H1 (cell line): Measurements from ENCODE around the gene HES3. TPM values are rescaled to one million over a fixed set of nuclear protein-coding genes. Genes with fewer than 3 reads are reported as not detected.
A peak's percentile ranks its signal among the peaks of the same experiment; 100 is the strongest.

Experiments
- CTCF ChIA-PET: fragments of 300-600 bp; sonication (Branson Sonifier 250); formaldehyde crosslinking; loops from one replicate; lab custom pipeline; 2021; ENCODE audit not compliant: partially characterized antibody; lab: Charles Lee
- POLR2A ChIA-PET: fragments of 300-600 bp; sonication (Branson Sonifier 250); formaldehyde crosslinking; loops from one replicate; lab custom pipeline; 2021; ENCODE audit warnings: inconsistent platforms; ENCODE audit not compliant: partially characterized antibody; lab: Charles Lee
- DNase-seq, 2 experiments: peaks; one replicate each; pipeline versions ENCODE4 v3.0.0 to v3.0.0-alpha.2; 2010 to 2022; ENCODE audit warnings: low spot score in 2 of 2, low read depth in 1 of 2, mixed read lengths in 1 of 2
- FAIRE-seq: peaks from 2 replicates; lab custom pipeline; 2011; peaks lifted over from hg19 to GRCh38; lab: Jason Lieb, UNC
- H2AFZ ChIP-seq: 2 replicates; pipeline ENCODE4 v1.8.1; 2012; ENCODE audit warnings: low read length, inconsistent platforms
- H2AK5ac ChIP-seq: 2 replicates; pipeline ENCODE4 v1.6.1; 2013; ENCODE audit warnings: low read depth, low read length
- H2BK120ac ChIP-seq: replicated peaks from 2 replicates; pipeline ENCODE3; 2013; ENCODE audit warnings: low read depth, low read length, inconsistent platforms
- H2BK12ac ChIP-seq: 2 replicates; pipeline ENCODE4 v1.6.1; 2013; ENCODE audit warnings: low read depth, low read length
- H2BK15ac ChIP-seq: 2 replicates; pipeline ENCODE4 v1.6.1; 2013; ENCODE audit warnings: low read length
- H2BK20ac ChIP-seq: 2 replicates; pipeline ENCODE4 v1.6.1; 2013; ENCODE audit warnings: low read length
- H2BK5ac ChIP-seq: 2 replicates; pipeline ENCODE4 v1.6.1; 2013; ENCODE audit warnings: low read depth, low read length
- H3K14ac ChIP-seq: 2 replicates; pipeline ENCODE4 v1.6.1; 2013; ENCODE audit warnings: inconsistent platforms; ENCODE audit not compliant: insufficient read length
- H3K18ac ChIP-seq: 2 replicates; pipeline ENCODE4 v1.6.1; 2013; ENCODE audit warnings: low read length; ENCODE audit errors: extremely low read depth
- H3K23ac ChIP-seq: 2 replicates; pipeline ENCODE4 v1.6.1; 2013; ENCODE audit warnings: inconsistent platforms; ENCODE audit not compliant: insufficient read length
- H3K23me2 ChIP-seq: 2 replicates; pipeline ENCODE4 v1.6.1; 2013; ENCODE audit warnings: low read depth, low read length
- H3K27ac ChIP-seq: 2 replicates; pipeline ENCODE4 v1.6.1; 2011; ENCODE audit warnings: low read depth, low read length, inconsistent platforms
- H3K27me3 ChIP-seq, 4 experiments: replicated peaks in 1 of 4; 1 replicate in 1 of 4; 2 replicates in 3 of 4; pipeline versions ENCODE4 v1.6.1 to v1.8.1; 2011 to 2013; ENCODE audit warnings: low read length in 3 of 4, mild to moderate bottlenecking in 3 of 4, inconsistent platforms in 2 of 4, mixed read lengths in 2 of 4, moderate library complexity in 1 of 4; ENCODE audit not compliant: control insufficient read depth in 3 of 4, insufficient read depth in 3 of 4; ENCODE audit errors: extremely low read depth in 1 of 4
- H3K36me3 ChIP-seq, 4 experiments: 2 replicates each; pipeline versions ENCODE4 v1.6.1 to v1.8.1; 2011 to 2013; ENCODE audit warnings: mild to moderate bottlenecking in 4 of 4, low read length in 3 of 4, moderate library complexity in 2 of 4, control low read depth in 1 of 4, inconsistent platforms in 1 of 4; ENCODE audit not compliant: insufficient read depth in 4 of 4, control insufficient read depth in 2 of 4
- H3K4ac ChIP-seq: replicated peaks from 2 replicates; pipeline ENCODE3; 2013; ENCODE audit warnings: low read length, low read depth, mixed read lengths, inconsistent platforms; ENCODE audit not compliant: insufficient read length
- H3K4me1 ChIP-seq, 4 experiments: replicated peaks in 1 of 4; 1 replicate in 1 of 4; 2 replicates in 3 of 4; pipeline versions ENCODE4 v1.6.1 to v1.8.1; 2011 to 2013; ENCODE audit warnings: low read length in 3 of 4, inconsistent platforms in 2 of 4, mixed read lengths in 1 of 4; ENCODE audit not compliant: insufficient read depth in 4 of 4, control insufficient read depth in 3 of 4
- H3K4me2 ChIP-seq, 2 experiments: 2 replicates each; pipeline versions ENCODE4 v1.6.1 to v1.8.1; 2011 to 2013; ENCODE audit warnings: low read depth in 2 of 2, low read length in 2 of 2, control low read depth in 1 of 2, inconsistent platforms in 1 of 2, mild to moderate bottlenecking in 1 of 2; ENCODE audit not compliant: insufficient read depth in 1 of 2
- H3K4me3 ChIP-seq, 4 experiments: fragments of 200-600, 300-600 bp in 1 of 4; sonication (generic), shearing (Covaris generic), sonication (Bioruptor Twin) in 1 of 4; 2 replicates each; pipeline versions ENCODE4 v1.5.1 to v1.8.1; 2011 to 2016; ENCODE audit warnings: low read length in 4 of 4, low read depth in 3 of 4, control low read depth in 2 of 4, inconsistent platforms in 2 of 4, mild to moderate bottlenecking in 2 of 4, mixed read lengths in 1 of 4, moderate library complexity in 1 of 4; ENCODE audit not compliant: insufficient read depth in 2 of 4; ENCODE audit errors: extremely low read depth in 1 of 4
- H3K56ac ChIP-seq: replicated peaks from 2 replicates; pipeline ENCODE3; 2013; ENCODE audit warnings: low read depth, mild to moderate bottlenecking, mixed read lengths, low read length, inconsistent platforms; ENCODE audit not compliant: insufficient read length
- H3K79me1 ChIP-seq: 2 replicates; pipeline ENCODE4 v1.6.1; 2013; ENCODE audit warnings: low read depth, low read length, control low read depth
- H3K79me2 ChIP-seq, 2 experiments: 2 replicates each; pipeline versions ENCODE4 v1.6.1 to v1.8.1; 2012 to 2013; ENCODE audit warnings: low read length in 2 of 2, mild to moderate bottlenecking in 2 of 2, inconsistent platforms in 1 of 2; ENCODE audit not compliant: insufficient read depth in 2 of 2, control insufficient read depth in 1 of 2
- H3K9ac ChIP-seq, 4 experiments: replicated peaks in 1 of 4; 1 replicate in 1 of 4; 2 replicates in 3 of 4; pipeline versions ENCODE4 v1.6.1 to v1.8.1; 2011 to 2013; ENCODE audit warnings: low read depth in 3 of 4, low read length in 3 of 4, control low read depth in 2 of 4, mild to moderate bottlenecking in 2 of 4, moderate library complexity in 2 of 4, inconsistent platforms in 1 of 4; ENCODE audit errors: extremely low read depth in 1 of 4
- H3K9me3 ChIP-seq, 2 experiments: 2 replicates each; pipeline versions ENCODE4 v1.6.1 to v1.8.1; 2012 to 2013; ENCODE audit warnings: mild to moderate bottlenecking in 2 of 2, moderate library complexity in 2 of 2, control low read depth in 1 of 2, inconsistent platforms in 1 of 2, low read depth in 1 of 2, low read length in 1 of 2, mixed read lengths in 1 of 2; ENCODE audit not compliant: insufficient read depth in 2 of 2
- H4K20me1 ChIP-seq, 2 experiments: replicated peaks in 1 of 2; 2 replicates each; pipeline versions ENCODE3 to v1.8.1; 2011 to 2013; ENCODE audit warnings: inconsistent platforms in 2 of 2, low read length in 2 of 2, mild to moderate bottlenecking in 1 of 2; ENCODE audit not compliant: insufficient read depth in 2 of 2, control insufficient read depth in 1 of 2
- H4K5ac ChIP-seq: 2 replicates; pipeline ENCODE4 v1.6.1; 2013; ENCODE audit warnings: low read length, low read depth, mixed read lengths, inconsistent platforms; ENCODE audit not compliant: insufficient read length
- H4K8ac ChIP-seq: 2 replicates; pipeline ENCODE4 v1.8.0; 2013; ENCODE audit warnings: mild to moderate bottlenecking, moderate library complexity, low read length, inconsistent platforms; ENCODE audit not compliant: insufficient read depth; ENCODE audit errors: extremely low read depth
- H4K91ac ChIP-seq: replicated peaks from 2 replicates; pipeline ENCODE3; 2013; ENCODE audit warnings: low read length, mixed read lengths, inconsistent platforms; ENCODE audit not compliant: insufficient read length
- ASH2L ChIP-seq: fragments of 200-600, 300-600 bp; sonication (generic); IDR thresholded peaks from one replicate; pipeline ENCODE4 v1.7.1; 2017; ENCODE audit warnings: low read length
- BACH1 ChIP-seq: IDR thresholded peaks from 2 replicates; pipeline ENCODE4 v1.6.1; 2012; ENCODE audit warnings: low read length, improper control_type of control experiment
- BCL11A ChIP-seq, 2 experiments: IDR thresholded peaks; one replicate each; pipeline ENCODE4 v1.6.1; 2011; ENCODE audit warnings: low read depth in 2 of 2, low read length in 2 of 2, mild to moderate bottlenecking in 2 of 2
- CTBP2 ChIP-seq: IDR thresholded peaks from 2 replicates; pipeline ENCODE4 v1.7.0; 2011; ENCODE audit warnings: borderline replicate concordance, mild to moderate bottlenecking, moderate library complexity, mixed read lengths, low read length; ENCODE audit not compliant: insufficient read depth, insufficient read length
- EP300 ChIP-seq, 2 experiments: IDR thresholded peaks; 1 replicate in 1 of 2; 2 replicates in 1 of 2; pipeline ENCODE4 v1.6.1; 2011 to 2012; ENCODE audit warnings: low read depth in 2 of 2, low read length in 2 of 2, mild to moderate bottlenecking in 2 of 2, borderline replicate concordance in 1 of 2, inconsistent platforms in 1 of 2, moderate library complexity in 1 of 2
- GTF2F1 ChIP-seq: IDR thresholded peaks from 2 replicates; pipeline ENCODE4 v1.6.1; 2012; ENCODE audit warnings: low read depth, low read length, improper control_type of control experiment, borderline replicate concordance
- HDAC2 ChIP-seq, 2 experiments: fragments of 300-600 bp in 1 of 2; sonication (generic) in 1 of 2; IDR thresholded peaks; 2 replicates each; pipeline ENCODE4 v1.6.1; 2011 to 2012; ENCODE audit warnings: low read depth in 2 of 2, low read length in 2 of 2, mild to moderate bottlenecking in 2 of 2, moderate library complexity in 2 of 2, borderline replicate concordance in 1 of 2, inconsistent platforms in 1 of 2
- POLR2A ChIP-seq, 2 experiments: IDR thresholded peaks; 1 replicate in 1 of 2; 2 replicates in 1 of 2; pipeline ENCODE4 v1.6.1; 2011; ENCODE audit warnings: low read depth in 2 of 2, low read length in 2 of 2, mild to moderate bottlenecking in 2 of 2; ENCODE audit errors: control extremely low read depth in 1 of 2
- RXRA ChIP-seq: IDR thresholded peaks from 2 replicates; pipeline ENCODE4 v1.6.1; 2011; ENCODE audit warnings: low read depth, mild to moderate bottlenecking, low read length, moderate library complexity; ENCODE audit not compliant: insufficient read depth
- SP1 ChIP-seq: IDR thresholded peaks from 2 replicates; pipeline ENCODE4 v1.6.1; 2011; ENCODE audit warnings: low read depth, low read length
- WGBS, 2 experiments: shearing (Covaris generic) in 1 of 2; methylation state at CpG; one replicate each; pipeline versions ENCODE4 v1.1.6 to v1.1.7; 2013 to 2015; ENCODE audit warnings: low lambda C conversion rate in 2 of 2, mixed read lengths in 2 of 2, inconsistent platforms in 1 of 2, low coverage in 1 of 2, missing lambda C conversion rate in 1 of 2; ENCODE audit not compliant: insufficient replicate concordance in 2 of 2, insufficient coverage in 1 of 2, insufficient read length in 1 of 2; ENCODE audit errors: extremely low coverage in 1 of 2, missing lambda C conversion rate in 1 of 2; 5-methylcytosine and 5-hydroxymethylcytosine counted together
- polyA plus RNA-seq, 7 experiments: library from polyadenylated mRNA; depleted of rRNA in 3 of 7; stranded (reverse) in 5 of 7; unstranded in 2 of 7; fragments of >200 nt in 5 of 7; fragments of 200-250 nt in 2 of 7; gene quantifications; 1 replicate in 5 of 7; 2 replicates in 1 of 7; 4 replicates in 1 of 7; pipeline versions ENCODE4 v1.2.1 to v1.2.3, GENCODE V29; 2011 to 2013; ENCODE audit warnings: missing spikeins in 2 of 7, mixed read lengths in 2 of 7
- total RNA-seq: library from RNA; stranded (reverse); fragmentation: NEBNext Ultra II Directional; extraction: Animal tissue kit (Norgen Biotek cat#: 25700); gene quantifications from 2 replicates; pipeline ENCODE4 v1.2.1, GENCODE V29; 2021

HES3 gene
- total and polyA plus RNA-seq, 2 of the 8 experiments (the other 6 are each of a cell fraction or from before 2014, with no cell fraction given), result 38.8 to 54.3 TPM

DNA sequence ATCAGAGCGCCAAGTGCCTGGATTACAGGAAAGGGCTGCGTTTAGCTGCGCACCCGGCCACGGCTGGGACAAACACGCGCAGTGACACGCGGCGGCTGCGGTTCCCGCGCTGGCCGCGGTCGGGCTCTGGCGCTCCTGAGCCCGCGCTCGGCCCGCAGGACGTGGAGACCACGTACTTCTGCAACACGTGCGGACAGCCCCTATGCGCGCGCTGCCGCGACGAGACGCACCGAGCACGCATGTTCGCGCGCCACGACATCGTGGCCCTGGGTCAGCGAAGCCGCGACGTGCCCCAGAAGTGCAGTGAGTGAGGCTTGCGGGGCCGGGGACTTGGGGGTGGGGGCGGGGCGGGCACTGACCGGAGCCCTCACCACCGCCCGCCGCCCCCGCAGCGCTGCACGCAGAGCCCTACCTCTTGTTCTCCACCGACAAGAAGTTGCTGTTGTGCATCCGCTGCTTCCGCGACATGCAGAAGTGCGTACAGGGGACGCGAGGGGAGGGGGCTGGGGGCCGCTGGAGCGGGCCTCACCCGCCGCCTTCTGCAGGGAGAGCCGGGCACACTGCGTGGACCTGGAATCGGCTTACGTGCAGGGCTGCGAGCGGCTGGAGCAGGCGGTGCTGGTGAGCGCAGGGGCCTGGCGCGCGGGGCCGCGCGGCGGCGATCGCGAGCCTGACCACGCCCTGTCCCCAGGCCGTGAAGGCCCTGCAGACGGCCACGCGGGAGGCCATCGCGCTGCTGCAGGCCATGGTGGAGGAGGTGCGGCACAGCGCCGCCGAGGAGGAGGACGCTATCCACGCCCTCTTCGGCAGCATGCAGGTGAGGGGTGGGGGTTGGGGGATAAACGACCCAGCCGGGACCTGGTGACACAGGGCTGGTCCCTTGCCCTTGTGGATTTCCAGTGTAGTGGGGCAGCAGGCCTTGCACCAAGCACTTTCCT, 35.0 kb upstream of the HES3 start:
- POLR2A ChIA-PET, result interaction anchor here (0.7 to 5.6 kb wide), 11 partner anchors 11 to 34 kb away, joined by 3 to 78 read pairs (median 7); partner anchors contain the start of genes HES3, ICMT and RPL22
- peak overlapping the region; percentile 12 to 58 (median 34) for H3K4me3 ChIP-seq
- TF ChIP-seq EP300 (IDR thresholded peaks at IDR 0.05; ENCODE audit: borderline replicate concordance in 1 of 2, low read depth in 2 of 2, low read length in 2 of 2) (no peak), HDAC2 (IDR thresholded peaks at IDR 0.05; ENCODE audit: borderline replicate concordance in 1 of 2, low read depth in 2 of 2, low read length in 2 of 2) (peak; percentile 30 to 60; a peak in 1 of 4 replicates), ASH2L (no peak), CTBP2 (no peak), SP1 (no peak), BACH1 (peak; percentile 82), POLR2A (IDR thresholded peaks at IDR 0.05; ENCODE audit: control extremely low read depth in 1 of 2, low read depth in 2 of 2, low read length in 2 of 2) (no peak), RXRA (no peak), BCL11A (IDR thresholded peaks at IDR 0.05; ENCODE audit: low read depth in 2 of 2, low read length in 2 of 2) (no peak), GTF2F1 (no peak)

More for the DNA sequence above, 35.0 kb upstream of the HES3 start:
- peak in 1 of 2 experiments; percentile 67 for DNase-seq
- Histone ChIP-seq H3K36me3 (no peaks in the 10 kb centered on the region), H3K23ac (no peak overlapping the region), H2BK20ac (0 out of 2 replicates have a peak overlapping the region, but pooled peaks have one; percentile 18), H3K79me1 (no peaks in the 10 kb centered on the region), H3K4me1 (peaks cover 0 to 31% (median 24%) of the 10 kb centered on the region in 4 experiments; a peak in 6 of 7 replicates), H3K56ac (no peak overlapping the region), H2AFZ (0 out of 2 replicates have a peak overlapping the region, but pooled peaks have one; percentile 14), H3K14ac (no peak overlapping the region), H4K91ac (peak overlapping the region; percentile 68), H2AK5ac (no peak overlapping the region), H2BK120ac (peak overlapping the region; percentile 15), H3K9me3 (no peaks in the 10 kb centered on the region), H3K27ac (no peak overlapping the region), H2BK5ac (no peak overlapping the region), H4K20me1 (peaks cover 0 to 7% of the 10 kb centered on the region in 2 experiments), H3K4ac (peak overlapping the region; percentile 96), H2BK12ac (no peak overlapping the region; the same call in 1 of the 2 replicates), H4K5ac (no peak overlapping the region), H3K18ac (peak overlapping the region; percentile 97), H3K79me2 (no peaks in the 10 kb centered on the region), H3K23me2 (peaks cover 20% of the 10 kb centered on the region; the same call in 1 of the 2 replicates), H4K8ac (peak overlapping the region; percentile 40), H3K9ac (no peak overlapping the region; a peak in 1 of 7 replicates), H3K4me2 (peak overlapping the region; percentile 57 to 99), H2BK15ac (peak overlapping the region; percentile 92; the same call in 1 of the 2 replicates), H3K27me3 (peaks cover 1 to 52% (median 40%) of the 10 kb centered on the region in 4 experiments)
- WGBS, 2 experiments, result 5% methylated on average over 60 of the region's 99 CpGs; no CpG with 5 or more reads in 1 of the 2 experiments
- no peak for FAIRE-seq
- CTCF ChIA-PET, result interaction anchor here (0.6 to 17.1 kb wide), 16 partner anchors 9 to 965 kb away, joined by 3 to 353 read pairs (median 6); partner anchors contain the start of genes HES3, ICMT and RPL22
